Mucosa of descending colon (tissue), 3 donors: ENCODE measurements around the gene RNF144A. TPM values are rescaled to one million over a fixed set of nuclear protein-coding genes. Genes with fewer than 3 reads are reported as not detected.

Experiments used
- ATAC-seq: fragments of 200-7000 bp; cut with Tn5 transposase; one replicate; pipeline ENCODE4 v1.9.1; 2020; ENCODE audit warnings: mild to moderate bottlenecking, moderate library complexity
- DNase-seq, 3 donors: peaks; one replicate each; pipeline ENCODE4 v3.0.0-alpha.2; 2020
- H3K36me3 ChIP-seq: fragments of 200-600 bp; one replicate; pipeline ENCODE4 v1.8.0; 2021; ENCODE audit warnings: low read depth, mild to moderate bottlenecking
- H3K4me1 ChIP-seq: fragments of 200-600 bp; one replicate; pipeline ENCODE4 v1.8.0; 2021; ENCODE audit warnings: low read depth, mild to moderate bottlenecking
- H3K4me3 ChIP-seq: fragments of 200-600 bp; one replicate; pipeline ENCODE4 v1.8.0; 2021; ENCODE audit warnings: mild to moderate bottlenecking
- H3K9me3 ChIP-seq: fragments of 200-600 bp; one replicate; pipeline ENCODE4 v1.8.0; 2021; ENCODE audit warnings: mild to moderate bottlenecking
- CTCF ChIP-seq: fragments of 200-600 bp; IDR thresholded peaks from one replicate; pipeline ENCODE4 v1.8.0; 2022; ENCODE audit warnings: antibody characterized with exemption, mild to moderate bottlenecking
- intact Hi-C, 2 donors: fragments of 100-400 bp; cut with DNase I in 1 of 2; cut with micrococcal nuclease in 1 of 2; formaldehyde crosslinking; loops; one replicate each; pipeline versions ENCODE4 v1.11.0 to v1.11.1; 2022; cut with DNase I, micrococcal nuclease
- total RNA-seq, 3 donors: library from RNA; stranded (reverse); fragmentation: NEBNext Ultra II Directional in 2 of 3; extraction: Animal tissue kit (Norgen Biotek cat#: 25700) in 2 of 3; gene quantifications; one replicate each; pipeline versions ENCODE4 v1.2.1 to v1.2.4, GENCODE V29; 2021 to 2023
- donor health status: DM: no; HTN: no; CAD: no; lungs with moderate emphysema.
- donor health status: DM: no; HTN: no; CAD: no.
- donor health status: DM: no; HTN: yes; CAD: no.

RNF144A gene
- total RNA-seq, 3 donors from 2014 or later: 14.3 to 18.7 (median 18.3) TPM

- Histone ChIP-seq H3K4me3 (no peak overlapping the region), H3K9me3 (no peaks in the 10 kb centered on the region), H3K4me1 (no peaks in the 10 kb centered on the region), H3K36me3 (no peaks in the 10 kb centered on the region)
- ATAC-seq: no peak
- intact Hi-C loops: no loop called here
- no peak for DNase-seq
- no peak for TF ChIP-seq CTCF
These were observed 101.6 kb downstream of the RNF144A start for GRCh38 chr2:7018767-7019166.

- H3K9me3 ChIP-seq: no peaks in the 10 kb centered on the region
- no peak overlapping the region for H3K4me3 ChIP-seq
- H3K36me3 ChIP-seq: no peaks in the 10 kb centered on the region
- no peak for DNase-seq
- intact Hi-C loops: no loop called here
- no peak for TF ChIP-seq CTCF
- H3K4me1 ChIP-seq: no peaks in the 10 kb centered on the region
- ATAC-seq: no peak
These were observed 102.0 kb downstream of the RNF144A start for GRCh38 chr2:7019191-7019590.

- no peak for TF ChIP-seq CTCF
- intact Hi-C loops: no loop called here
- ATAC-seq: no peak
- Histone ChIP-seq H3K9me3 (no peaks in the 10 kb centered on the region), H3K4me3 (no peak overlapping the region), H3K36me3 (no peaks in the 10 kb centered on the region), H3K4me1 (no peaks in the 10 kb centered on the region)
- DNase-seq: no peak
These were observed 102.8 kb downstream of the RNF144A start for GRCh38 chr2:7020059-7020458.

- Histone ChIP-seq H3K4me1 (no peaks in the 10 kb centered on the region), H3K4me3 (no peak overlapping the region), H3K36me3 (no peaks in the 10 kb centered on the region), H3K9me3 (no peaks in the 10 kb centered on the region)
- ATAC-seq: no peak
- intact Hi-C loops: no loop called here
- no peak for DNase-seq
- no peak for TF ChIP-seq CTCF
These were observed 103.3 kb downstream of the RNF144A start for GRCh38 chr2:7020468-7020867.

GRCh38 chr2:7020939-7021470, 103.8 kb downstream of the RNF144A start:
- intact Hi-C loops: no loop called here
- no peak for DNase-seq

More at GRCh38 chr2:7020939-7021470, 103.8 kb downstream of the RNF144A start:
- no peaks in the 10 kb centered on the region for H3K9me3 ChIP-seq
- no peaks in the 10 kb centered on the region for H3K4me1 ChIP-seq
- no peaks in the 10 kb centered on the region for H3K36me3 ChIP-seq
- ATAC-seq: no peak
- no peak for TF ChIP-seq CTCF
- no peak overlapping the region for H3K4me3 ChIP-seq
